Activated CD4-positive, alpha-beta memory T cell treated with anti-CD3 and anti-CD28 coated beads for 36 hours (primary cell): ENCODE results near the gene G2E3. TPM values are rescaled to one million over a fixed set of nuclear protein-coding genes. Genes with fewer than 3 reads are reported as not detected.
A peak's percentile ranks its signal among the peaks of the same experiment; 100 is the strongest.
"Not testable (repeated sequence)": the region's sequence is repeated elsewhere in the genome, so short reads cannot be mapped to it uniquely, and the experiment has no call there.

ENCODE experiments used
- CTCF ChIA-PET: fragments of 350-600 bp; sonication (Branson Sonifier 250); formaldehyde crosslinking; loops from one replicate; lab custom pipeline; 2021; ENCODE audit warnings: antibody characterized with exemption, inconsistent platforms; lab: Charles Lee
- POLR2A ChIA-PET: fragments of 350-600 bp; sonication (Branson Sonifier 250); formaldehyde crosslinking; loops from one replicate; lab custom pipeline; 2021; ENCODE audit warnings: antibody characterized with exemption; lab: Charles Lee
- DNase-seq: peaks from one replicate; pipeline ENCODE4 v3.0.0-alpha.2; 2020
- H3K27ac Mint-ChIP-seq: one replicate; pipeline ENCODE4 v1.8.0; 2021; ENCODE audit warnings: mixed read lengths
- H3K27me3 Mint-ChIP-seq: one replicate; pipeline ENCODE4 v1.8.0; 2021; ENCODE audit warnings: mixed read lengths
- H3K36me3 Mint-ChIP-seq: one replicate; pipeline ENCODE4 v1.8.0; 2021; ENCODE audit warnings: mixed read lengths
- H3K4me1 Mint-ChIP-seq: one replicate; pipeline ENCODE4 v1.8.0; 2021; ENCODE audit warnings: low read depth, mixed read lengths
- H3K4me3 Mint-ChIP-seq: one replicate; pipeline ENCODE4 v1.8.0; 2021; ENCODE audit warnings: mild to moderate bottlenecking, mixed read lengths
- H3K9me3 Mint-ChIP-seq: one replicate; pipeline ENCODE4 v1.8.0; 2021; ENCODE audit warnings: mixed read lengths
- intact Hi-C: fragments of 100-400 bp; cut with micrococcal nuclease; formaldehyde crosslinking; loops from one replicate; pipeline ENCODE4 v1.15.1; 2023
- total RNA-seq, 2 experiments: library from RNA; stranded (reverse); gene quantifications; one replicate each; pipeline ENCODE4 v1.2.3, GENCODE V29; 2021

G2E3 gene
- total RNA-seq, 2 experiments from 2014 or later = 25.3 to 31.2 TPM

GRCh38 chr14:30614155-30614554 lies 55.2 kb downstream of the G2E3 start:
- no peaks in the 10 kb centered on the region for H3K27me3 Mint-ChIP-seq
- intact Hi-C loops = no loop called here
- peaks cover 17% of the 10 kb centered on the region for H3K36me3 Mint-ChIP-seq
- H3K4me1 Mint-ChIP-seq = no peaks in the 10 kb centered on the region
- POLR2A ChIA-PET = no interaction called here
- no peak for DNase-seq
- CTCF ChIA-PET = no interaction called here
- H3K4me3 Mint-ChIP-seq = no peak overlapping the region
- H3K9me3 Mint-ChIP-seq = no peaks in the 10 kb centered on the region
- no peak overlapping the region for H3K27ac Mint-ChIP-seq

DNA sequence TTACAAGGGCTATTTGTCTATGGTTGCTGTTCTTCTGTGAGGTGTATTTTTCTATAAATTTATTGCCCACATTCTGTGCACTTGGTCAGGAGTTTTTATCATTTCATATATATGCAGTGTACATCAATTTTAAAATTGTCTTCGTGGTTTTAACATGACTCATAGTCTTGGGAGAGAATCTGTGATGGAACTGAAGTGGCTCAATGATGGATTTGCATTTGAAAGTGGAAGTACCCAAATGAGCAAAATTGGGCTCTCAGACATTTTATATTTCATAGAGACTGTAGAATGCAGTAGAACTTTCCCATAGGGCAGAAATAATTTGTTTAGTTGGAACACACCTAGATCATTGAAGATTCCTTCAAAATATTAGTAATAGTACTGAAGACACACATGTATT lies 61.2 kb downstream of the G2E3 start:
- Mint-ChIP-seq H3K4me1 (peaks cover 30% of the 10 kb centered on the region), H3K4me3 (peak overlapping the region; percentile 38), H3K9me3 (no peaks in the 10 kb centered on the region), H3K36me3 (peaks cover 4% of the 10 kb centered on the region), H3K27me3 (no peaks in the 10 kb centered on the region), H3K27ac (peak overlapping the region; percentile 61)
- DNase-seq = no peak
- CTCF ChIA-PET = no interaction called here
- POLR2A ChIA-PET = no interaction called here
- intact Hi-C loops = loop anchor here (5.0 to 10.0 kb wide), 2 partner anchors 1455 to 1582 kb away; partner anchors contain the start of genes ARHGAP5, RNU6-7 and RNU6-8

DNA sequence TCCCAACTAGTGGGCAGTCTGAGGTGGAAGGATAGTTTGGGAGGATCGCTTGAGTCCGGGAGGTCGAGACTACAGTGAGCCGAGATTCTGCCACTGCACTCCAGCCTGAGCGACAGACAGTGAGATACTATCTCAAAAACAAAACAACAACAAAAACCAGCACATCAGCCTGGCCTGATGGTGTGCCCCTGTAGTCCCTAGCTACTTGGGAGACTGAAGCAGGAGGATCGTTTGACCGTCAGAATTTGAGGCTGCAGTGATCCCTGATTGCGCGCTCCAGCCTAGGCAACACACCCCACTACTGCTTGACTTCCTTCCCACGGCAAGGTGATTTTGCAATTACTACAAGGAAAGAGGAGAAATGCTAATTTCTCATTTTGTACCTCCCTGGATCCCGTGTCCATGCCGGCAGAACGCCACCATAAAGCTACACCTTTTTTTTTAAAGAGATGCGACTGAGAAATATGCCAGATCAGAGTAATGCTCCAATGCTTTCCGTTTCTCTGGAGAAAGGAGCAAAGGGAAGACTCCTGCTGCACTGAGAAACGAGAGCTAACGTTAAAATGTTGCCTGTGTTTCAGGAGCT lies 62.5 kb downstream of the G2E3 start:
- POLR2A ChIA-PET = interaction anchor here (0.6 to 1.5 kb wide), 2 partner anchors 9 to 85 kb away, joined by 3 read pairs; no protein-coding TSS in a partner anchor
- CTCF ChIA-PET = no interaction called here
- peak; percentile 30 for DNase-seq
- peak overlapping the region; percentile 85 for H3K27ac Mint-ChIP-seq
- no peaks in the 10 kb centered on the region for H3K27me3 Mint-ChIP-seq
- no peaks in the 10 kb centered on the region for H3K36me3 Mint-ChIP-seq
- intact Hi-C loops = loop anchor here (5.0 to 10.0 kb wide), 2 partner anchors 1453 to 1581 kb away; partner anchors contain the start of genes ARHGAP5, RNU6-7 and RNU6-8
- H3K4me3 Mint-ChIP-seq = peak overlapping the region; percentile 83
- no peaks in the 10 kb centered on the region for H3K9me3 Mint-ChIP-seq
- H3K4me1 Mint-ChIP-seq = peaks cover 34% of the 10 kb centered on the region

DNA sequence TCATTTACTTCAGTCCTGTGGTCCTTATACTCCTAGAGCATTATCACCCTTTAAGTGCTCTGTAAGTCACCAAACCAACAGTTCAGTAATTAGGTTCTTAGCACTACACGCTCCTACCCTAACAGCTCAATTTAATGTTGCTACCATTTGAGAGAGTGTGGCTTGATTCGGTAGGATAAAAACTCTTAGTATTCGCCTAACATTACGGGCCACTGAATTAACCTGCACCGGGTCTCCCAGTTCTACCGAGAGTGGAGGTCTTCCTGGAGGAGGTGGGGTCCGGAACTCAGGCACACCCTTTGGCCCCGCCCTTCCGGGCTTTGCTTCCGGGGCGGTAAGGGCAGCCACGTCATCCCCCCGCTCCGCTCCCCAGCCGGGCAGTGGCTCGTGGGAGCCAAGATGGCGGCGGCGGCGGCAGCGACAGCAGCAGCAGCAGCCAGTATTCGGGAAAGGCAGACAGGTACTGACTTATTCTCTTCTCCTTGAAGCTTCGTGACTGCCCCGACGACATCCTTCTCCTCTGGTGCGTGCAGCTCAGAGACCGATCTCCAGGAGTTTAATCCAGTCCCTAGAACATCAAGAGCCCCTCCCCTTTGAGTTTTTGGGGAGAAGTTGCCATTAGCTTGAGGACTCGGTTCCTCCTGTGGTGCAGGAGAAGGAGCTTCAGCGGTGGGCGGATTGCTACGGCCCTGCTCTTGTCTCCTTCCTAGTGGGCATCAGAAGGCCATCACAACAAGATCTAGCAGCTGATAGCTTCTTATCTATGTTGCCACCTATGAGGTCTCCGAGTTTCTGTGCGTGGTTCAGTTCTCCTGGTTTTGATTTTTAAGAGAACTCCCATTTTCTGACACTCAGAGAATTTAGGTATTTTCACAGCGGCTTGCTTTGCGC lies 63.2 kb downstream of the G2E3 start, which contains the start of gene SCFD1:
Gene SCFD1, plus strand, starts transcription at position 380 of the 891 bp plus-strand sequence. Its CDS starts 20 bp downstream, at position 400.
- ChIA-PET CTCF (interaction anchor here (0.6 to 0.7 kb wide), 3 partner anchors 68 to 584 kb away, joined by 3 read pairs; no protein-coding TSS in a partner anchor), POLR2A (interaction anchor here (0.6 to 1.5 kb wide), 4 partner anchors 9 to 585 kb away, joined by 3 to 4 read pairs (median 3); partner anchors contain the start of gene HECTD1)
- peak; percentile 96 for DNase-seq
- no peaks in the 10 kb centered on the region for H3K36me3 Mint-ChIP-seq
- no peaks in the 10 kb centered on the region for H3K9me3 Mint-ChIP-seq
- H3K27me3 Mint-ChIP-seq = no peaks in the 10 kb centered on the region
- H3K4me3 Mint-ChIP-seq = peak within 1 kb of the TSS; percentile 83
- H3K27ac Mint-ChIP-seq = peak within 1 kb of the TSS; percentile 85
- peaks cover 36% of the 10 kb centered on the region for H3K4me1 Mint-ChIP-seq
- intact Hi-C loops = loop anchor here (1.0 to 10.0 kb wide), 5 partner anchors 63 to 1580 kb away; partner anchors contain the start of genes ARHGAP5, G2E3, HECTD1 and RNU6-7

DNA sequence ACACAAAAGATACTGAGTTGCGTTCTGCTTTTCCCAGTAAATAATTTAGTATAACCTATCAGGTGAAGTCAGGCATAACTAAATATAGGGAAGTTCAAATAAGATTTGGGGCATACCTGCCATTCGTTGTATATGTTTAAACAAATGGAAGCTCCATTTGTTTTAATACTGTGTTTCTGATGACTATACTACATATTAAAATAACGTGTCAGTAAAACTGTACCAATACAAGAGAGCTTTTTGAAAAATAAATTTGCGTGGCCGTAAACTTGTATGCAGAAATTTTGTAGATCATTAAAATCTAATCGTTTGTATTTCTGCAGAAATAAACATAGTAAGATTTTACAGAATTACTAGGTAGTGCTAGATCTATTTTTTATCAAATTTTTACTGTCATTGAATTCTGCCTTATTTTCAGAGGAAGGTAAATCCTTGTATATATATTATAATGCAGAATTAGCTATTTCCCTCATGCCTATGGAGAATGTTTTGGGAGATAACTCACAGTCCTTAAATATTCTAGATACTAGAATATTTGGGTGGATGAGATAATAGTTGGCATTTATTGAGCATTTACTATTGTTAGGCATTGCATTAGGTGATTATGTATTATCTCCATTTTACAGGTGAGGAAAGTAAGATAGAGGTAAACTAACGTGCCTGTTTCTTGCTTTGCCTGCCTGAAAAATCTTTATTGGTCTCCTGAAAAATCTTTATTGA lies 64.6 kb downstream of the G2E3 start:
- POLR2A ChIA-PET = no interaction called here
- no peak overlapping the region for H3K27ac Mint-ChIP-seq
- intact Hi-C loops = loop anchor here (2.0 to 10.0 kb wide), 3 partner anchors 583 to 1579 kb away; partner anchors contain the start of genes ARHGAP5, HECTD1, RNU6-7 and RNU6-8
- peak overlapping the region; percentile 83 for H3K4me3 Mint-ChIP-seq
- CTCF ChIA-PET = interaction anchor here (0.9 kb wide), 1 partner anchor 358 kb away, joined by 3 read pairs; no protein-coding TSS in a partner anchor
- DNase-seq = no peak
- H3K9me3 Mint-ChIP-seq = no peaks in the 10 kb centered on the region
- peaks cover 42% of the 10 kb centered on the region for H3K4me1 Mint-ChIP-seq
- no peaks in the 10 kb centered on the region for H3K27me3 Mint-ChIP-seq
- peaks cover 8% of the 10 kb centered on the region for H3K36me3 Mint-ChIP-seq

DNA sequence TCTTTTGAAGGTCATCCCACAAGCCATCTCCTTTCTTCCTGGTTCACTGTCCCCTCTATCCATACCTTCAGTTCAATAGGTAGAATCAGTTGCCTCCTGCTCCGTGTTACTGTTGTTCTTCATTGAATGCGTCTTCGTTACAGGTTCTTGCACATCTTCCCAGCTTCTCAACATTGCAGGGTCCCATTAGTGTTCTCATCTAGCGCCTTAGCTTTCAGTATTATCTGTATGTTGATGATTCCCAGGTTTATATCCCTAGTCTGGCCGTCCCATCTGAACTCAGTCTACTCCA lies 65.1 kb downstream of the G2E3 start:
- intact Hi-C loops = loop anchor here (5.0 to 10.0 kb wide), 2 partner anchors 1451 to 1578 kb away; partner anchors contain the start of genes ARHGAP5, RNU6-7 and RNU6-8
- Mint-ChIP-seq H3K4me3 (no peak overlapping the region), H3K4me1 (peaks cover 42% of the 10 kb centered on the region), H3K9me3 (no peaks in the 10 kb centered on the region), H3K27ac (no peak overlapping the region), H3K36me3 (peaks cover 8% of the 10 kb centered on the region), H3K27me3 (no peaks in the 10 kb centered on the region)
- ChIA-PET CTCF (no interaction called here), POLR2A (no interaction called here)
- no peak for DNase-seq

DNA sequence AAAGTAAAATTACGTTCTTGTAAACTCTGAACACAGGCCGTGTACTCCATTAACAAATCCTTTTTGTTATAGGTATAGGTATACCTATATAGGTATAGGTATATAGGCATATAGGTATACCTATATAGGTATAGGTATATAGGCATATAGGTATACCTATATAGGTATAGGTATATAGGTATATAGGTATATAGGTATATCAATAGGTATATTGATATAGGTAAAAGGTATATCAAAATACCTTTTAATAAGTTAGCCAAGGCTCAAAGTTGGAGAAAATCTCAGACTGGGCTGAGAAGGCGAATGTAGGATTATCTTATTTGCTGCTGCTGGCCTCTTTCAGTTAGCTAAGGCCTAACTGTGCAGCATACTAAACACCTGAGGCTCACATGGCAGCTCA lies 66.6 kb downstream of the G2E3 start:
- no peaks in the 10 kb centered on the region for H3K27me3 Mint-ChIP-seq
- intact Hi-C loops = loop anchor here (10.0 kb wide), 1 partner anchor 1449 kb away; the partner anchor contains the start of gene ARHGAP5
- ChIA-PET POLR2A (no interaction called here), CTCF (no interaction called here)
- H3K36me3 Mint-ChIP-seq = peaks cover 8% of the 10 kb centered on the region
- no peak for DNase-seq
- H3K27ac Mint-ChIP-seq = no peak overlapping the region
- H3K9me3 Mint-ChIP-seq = no peaks in the 10 kb centered on the region
- peaks cover 36% of the 10 kb centered on the region for H3K4me1 Mint-ChIP-seq
- H3K4me3 Mint-ChIP-seq = no peak overlapping the region

- H3K27ac Mint-ChIP-seq, DNase-seq, H3K27me3 Mint-ChIP-seq, H3K4me3 Mint-ChIP-seq, CTCF ChIA-PET, H3K9me3 Mint-ChIP-seq, POLR2A ChIA-PET: not testable (repeated sequence)
- intact Hi-C loops = loop anchor here (10.0 kb wide), 1 partner anchor 1445 kb away; the partner anchor contains the start of gene ARHGAP5
- Mint-ChIP-seq H3K4me1 (peaks cover 19% of the 10 kb centered on the region), H3K36me3 (peaks cover 12% of the 10 kb centered on the region)
These were observed 70.5 kb downstream of the G2E3 start for GRCh38 chr14:30629432-30629831.

- Mint-ChIP-seq H3K27ac (no peak overlapping the region), H3K36me3 (peaks cover 14% of the 10 kb centered on the region), H3K9me3 (no peaks in the 10 kb centered on the region), H3K4me1 (peaks cover 14% of the 10 kb centered on the region), H3K4me3 (no peak overlapping the region), H3K27me3 (no peaks in the 10 kb centered on the region)
- ChIA-PET POLR2A (interaction anchor here (1.1 kb wide), 1 partner anchor 8 kb away, joined by 3 read pairs; the partner anchor contains the start of gene SCFD1), CTCF (no interaction called here)
- DNase-seq = no peak
- intact Hi-C loops = no loop called here
These were observed 71.3 kb downstream of the G2E3 start for GRCh38 chr14:30630248-30630647.

GRCh38 chr14:30632730-30633129 lies 73.8 kb downstream of the G2E3 start:
- H3K4me1 Mint-ChIP-seq = peaks cover 6% of the 10 kb centered on the region
- no peaks in the 10 kb centered on the region for H3K27me3 Mint-ChIP-seq
- CTCF ChIA-PET = no interaction called here
- no peak overlapping the region for H3K4me3 Mint-ChIP-seq
- DNase-seq = no peak
- H3K36me3 Mint-ChIP-seq = peaks cover 26% of the 10 kb centered on the region
- intact Hi-C loops = no loop called here
- POLR2A ChIA-PET = no interaction called here
- no peaks in the 10 kb centered on the region for H3K9me3 Mint-ChIP-seq
- no peak overlapping the region for H3K27ac Mint-ChIP-seq

DNA sequence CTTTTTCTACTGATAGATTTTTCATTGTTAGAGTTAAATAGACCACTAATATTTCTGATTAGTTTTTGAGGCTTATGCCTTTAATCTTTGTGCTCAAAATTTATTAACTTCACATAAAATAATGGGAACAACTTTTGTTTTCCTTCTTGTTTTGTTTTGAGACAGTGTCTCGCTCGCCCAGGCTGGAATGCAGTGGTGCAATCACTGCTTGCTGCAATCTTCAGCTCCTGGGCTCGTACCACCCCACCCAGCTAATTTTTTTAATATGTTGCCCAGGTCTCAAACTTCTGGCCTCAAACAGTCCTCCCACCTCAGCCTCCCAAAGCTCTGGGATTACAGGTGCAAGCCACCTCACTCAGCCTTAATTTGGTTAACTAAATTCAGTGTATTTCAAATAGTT lies 80.0 kb downstream of the G2E3 start:
- ChIA-PET POLR2A (no interaction called here), CTCF (no interaction called here)
- H3K36me3 Mint-ChIP-seq = peaks cover 33% of the 10 kb centered on the region
- intact Hi-C loops = no loop called here
- no peak overlapping the region for H3K4me3 Mint-ChIP-seq
- H3K27ac Mint-ChIP-seq = no peak overlapping the region
- DNase-seq = no peak
- no peaks in the 10 kb centered on the region for H3K27me3 Mint-ChIP-seq
- H3K4me1 Mint-ChIP-seq = no peaks in the 10 kb centered on the region
- H3K9me3 Mint-ChIP-seq = peaks cover under 1% of the 10 kb centered on the region
